ENCODE data around the gene SORL1-AS1.

Gene SORL1-AS1

DNA sequence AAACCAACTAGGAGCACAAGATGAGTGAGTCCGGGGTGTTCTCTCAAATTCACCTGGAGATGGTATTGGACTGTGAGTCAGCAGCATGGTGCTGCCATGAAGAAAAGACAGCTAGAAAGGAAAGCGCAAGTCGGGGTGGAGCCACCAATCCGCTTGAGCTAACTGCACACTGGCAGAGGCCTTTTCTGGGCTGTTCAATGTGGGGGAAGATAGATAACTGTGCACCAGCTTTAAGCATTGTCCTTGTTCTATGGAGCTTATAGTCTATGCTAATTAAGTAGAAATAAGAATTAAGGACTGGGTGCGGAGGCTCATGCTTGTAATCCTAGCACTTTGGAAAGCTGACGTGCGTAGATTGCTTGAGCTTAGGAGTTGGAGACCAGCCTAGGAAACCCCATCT is 21.9 kb upstream of the SORL1-AS1 start:
- no peak for DNase-seq

DNA sequence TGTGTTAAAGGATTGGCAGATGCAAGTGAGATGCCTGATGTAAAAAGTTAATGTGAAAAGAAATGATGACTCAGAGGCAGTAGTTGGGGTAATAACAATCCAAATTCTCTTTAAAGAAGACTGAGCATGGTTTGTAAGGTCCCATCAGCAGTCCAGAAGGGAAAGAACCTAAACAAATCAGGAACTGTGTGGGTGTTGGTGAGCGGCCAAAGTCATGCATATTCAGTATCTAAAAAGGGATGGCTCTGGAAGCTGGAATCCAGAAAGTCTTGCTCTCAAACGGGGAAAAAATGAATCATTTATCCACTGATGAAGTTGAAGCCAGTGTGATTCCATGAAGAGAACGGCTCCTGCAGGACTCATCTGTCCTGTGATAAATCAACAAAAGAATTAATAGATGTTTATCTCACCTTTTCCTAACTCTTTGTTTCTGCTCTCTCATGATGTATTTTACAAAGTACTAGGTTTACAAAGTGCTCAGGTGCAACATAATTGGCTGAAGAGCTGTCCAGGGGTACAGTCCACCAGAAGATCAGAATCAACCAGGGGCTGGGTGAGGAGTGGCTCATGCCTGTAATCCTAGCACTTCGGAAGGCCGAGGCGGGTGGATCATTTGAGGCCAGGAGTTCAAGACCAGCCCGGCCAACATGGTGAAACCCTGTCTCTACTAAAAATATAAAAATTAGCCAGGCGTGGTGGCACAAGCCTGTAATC is 20.5 kb upstream of the SORL1-AS1 start:
- DNase-seq = no peak

DNA sequence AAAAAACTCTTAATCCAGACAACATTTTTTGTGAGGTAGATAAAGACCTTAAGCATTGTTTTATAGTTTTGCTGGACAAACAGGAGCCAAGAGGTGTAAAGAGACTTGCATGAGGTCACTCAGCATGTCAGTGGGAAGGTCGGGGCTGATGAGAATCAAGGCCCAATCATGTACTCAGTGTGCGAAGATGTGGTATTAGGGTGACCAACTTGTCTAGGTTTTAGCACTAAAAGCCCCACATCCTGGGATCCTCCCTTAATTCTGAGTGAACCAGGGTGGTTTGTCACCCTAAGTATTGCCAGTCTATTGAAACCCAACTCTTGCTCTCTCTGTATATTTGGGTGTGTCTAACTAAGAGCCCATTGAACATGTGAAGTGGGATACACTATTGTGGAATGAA is 19.5 kb upstream of the SORL1-AS1 start:
- no peak for DNase-seq

DNA sequence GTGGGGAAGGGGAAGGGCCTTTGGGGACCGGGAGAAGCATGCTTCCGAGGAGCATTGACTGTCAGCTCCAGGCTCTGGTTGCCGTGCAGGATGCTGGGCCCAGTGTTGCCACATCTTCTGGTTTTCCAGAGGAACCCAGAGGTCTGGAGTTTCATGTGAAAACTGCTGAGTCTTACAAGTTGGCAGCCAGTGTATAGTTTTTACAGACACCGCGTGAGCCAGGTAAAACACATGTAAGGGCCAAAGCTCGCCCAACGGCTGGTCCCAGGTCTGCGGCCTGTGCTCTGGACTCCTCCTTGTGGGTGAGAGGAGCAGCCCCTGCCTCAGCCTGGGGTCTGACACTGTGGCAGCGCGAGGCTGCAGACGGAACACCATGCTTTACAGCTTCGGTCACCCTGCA is 18.4 kb upstream of the SORL1-AS1 start:
- DNase-seq = no peak

DNA sequence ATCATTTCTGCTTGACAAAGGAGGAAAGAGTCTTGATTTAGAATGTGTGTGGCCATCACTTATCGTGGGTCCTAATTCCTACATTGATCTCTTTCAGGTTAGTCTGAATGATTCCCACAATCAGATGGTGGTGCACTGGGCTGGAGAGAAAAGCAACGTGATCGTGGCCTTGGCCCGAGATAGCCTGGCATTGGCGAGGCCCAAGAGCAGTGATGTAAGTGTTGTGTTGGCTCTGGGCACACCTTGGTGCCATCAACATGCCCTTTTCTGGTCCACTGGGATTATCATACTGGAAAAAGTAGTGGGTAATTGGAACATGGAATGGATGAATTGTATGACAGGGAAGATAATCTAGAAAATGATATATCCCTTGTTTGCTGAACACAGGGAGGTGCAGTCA is 17.1 kb upstream of the SORL1-AS1 start:
- DNase-seq = no peak

DNA sequence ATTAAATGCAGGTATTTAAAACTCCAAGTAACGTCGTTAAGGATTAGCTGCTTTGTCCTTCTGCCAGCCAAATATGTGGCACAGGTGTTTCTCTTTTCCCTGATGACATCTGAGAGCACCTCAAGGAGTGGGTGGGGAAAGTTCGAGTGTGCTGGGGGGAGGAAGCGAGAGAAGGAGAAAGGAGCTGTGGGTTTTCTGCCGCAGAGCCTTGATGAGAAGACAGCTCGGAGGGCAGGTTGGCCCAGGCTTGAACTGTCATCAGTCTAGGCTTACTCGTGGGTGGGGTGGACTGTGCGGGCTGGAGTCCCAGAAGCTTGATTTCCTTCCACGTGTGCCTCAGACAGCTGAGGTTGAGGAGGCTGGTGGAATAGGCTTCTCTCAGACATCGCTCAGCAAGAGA is 15.2 kb upstream of the SORL1-AS1 start:
- peak; percentile 79 for DNase-seq

DNA sequence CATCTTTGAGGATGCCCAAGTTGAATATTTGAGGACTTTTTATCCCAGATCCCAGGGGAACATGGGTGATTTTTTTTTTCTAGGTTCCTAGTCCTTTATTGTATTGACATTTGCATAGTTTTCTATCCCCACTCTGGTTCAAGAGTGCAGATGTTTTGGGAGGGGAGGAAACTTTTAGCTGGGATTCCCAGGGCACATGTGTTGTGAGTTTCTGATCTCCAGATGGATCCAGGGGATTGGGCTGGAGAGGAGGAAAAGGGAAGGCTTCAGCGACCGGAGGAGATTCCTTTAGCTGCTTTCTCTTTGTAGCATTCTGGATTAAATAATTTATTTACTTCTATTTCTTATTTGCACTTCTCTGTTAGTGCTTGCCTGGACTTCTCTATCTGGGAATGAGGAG is 14.7 kb upstream of the SORL1-AS1 start:
- DNase-seq = no peak

DNA sequence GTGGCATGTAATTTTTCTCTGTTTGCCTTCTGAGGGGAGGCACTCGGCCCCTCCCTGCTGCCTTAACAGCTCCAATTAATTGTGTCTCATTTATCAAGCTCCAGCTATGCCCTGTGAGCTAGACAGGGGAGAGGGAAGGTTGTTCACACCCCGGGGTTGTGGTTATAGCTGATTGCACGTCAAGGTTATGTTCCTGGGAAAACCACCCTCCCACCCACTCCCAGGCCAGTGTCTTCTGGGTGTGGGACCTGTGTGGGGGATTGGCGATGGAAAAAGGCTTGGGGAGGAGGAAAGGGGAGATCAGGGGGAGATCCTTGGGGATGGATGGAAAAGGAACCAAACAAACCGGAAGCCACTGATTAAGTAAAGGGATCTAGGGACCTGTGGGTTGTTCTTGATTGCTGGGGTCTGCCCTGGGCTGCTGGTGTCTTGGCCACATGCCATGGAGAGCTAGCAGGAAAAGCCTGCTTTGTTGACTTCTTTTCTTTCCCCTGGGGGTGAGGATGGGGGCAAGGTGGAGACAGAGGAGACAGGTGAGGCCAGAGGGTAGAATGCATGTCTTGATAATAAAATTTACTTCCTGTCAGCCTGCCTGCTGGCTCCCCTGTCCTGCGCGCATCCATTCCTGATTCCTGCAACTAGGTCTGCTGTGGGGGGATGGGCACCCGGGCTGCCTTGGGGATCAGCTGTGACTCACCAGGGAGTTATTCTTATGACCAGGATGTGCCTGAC is 13.5 kb upstream of the SORL1-AS1 start:
- DNase-seq = peak; percentile 52

DNA sequence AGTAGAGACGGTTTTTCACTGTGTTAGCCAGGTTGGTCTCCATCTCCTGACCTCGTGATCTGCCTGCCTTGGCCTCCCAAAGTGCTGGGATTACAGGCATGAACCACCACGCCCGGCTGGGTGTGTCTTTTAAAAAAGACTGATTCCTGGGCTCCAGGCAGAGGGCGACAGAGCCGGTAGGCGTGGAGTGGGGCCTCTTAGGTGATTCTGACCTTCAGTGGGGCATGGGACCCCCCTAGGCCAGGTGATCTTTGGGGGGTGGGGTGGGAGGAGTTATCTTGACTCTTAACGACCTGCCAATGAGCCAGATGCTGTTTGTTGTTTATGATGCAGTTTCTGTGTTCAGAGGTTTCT is 12.9 kb upstream of the SORL1-AS1 start:
- no peak for DNase-seq

DNA sequence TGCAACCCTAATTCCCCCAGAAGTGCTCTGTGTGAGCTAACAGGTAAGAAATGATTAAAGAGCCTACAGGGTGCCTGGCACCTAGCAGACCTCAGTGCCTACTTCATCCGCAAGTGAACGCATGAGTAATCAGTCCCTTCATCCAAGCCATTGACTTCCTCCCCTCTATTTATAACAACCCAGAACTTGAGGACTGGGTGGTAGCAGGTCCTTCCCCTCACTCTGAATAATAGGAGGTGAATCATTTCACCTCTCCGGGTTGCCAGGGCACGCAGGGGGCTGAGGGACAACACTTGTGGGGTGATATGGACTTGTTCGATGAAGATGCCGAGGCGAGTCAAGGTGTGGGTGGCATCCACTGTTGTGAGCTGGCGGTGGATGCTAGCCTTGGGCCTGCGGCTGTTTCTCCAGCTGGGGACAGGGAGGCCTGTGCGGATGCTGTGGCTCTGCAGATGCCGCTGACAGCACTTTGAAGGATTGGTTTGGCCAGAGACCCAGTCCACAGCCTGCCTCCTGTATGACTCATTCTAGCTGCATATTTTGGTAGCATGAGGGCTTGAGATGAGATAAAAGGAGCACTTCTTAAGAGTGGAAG is 11.7 kb upstream of the SORL1-AS1 start:
- DNase-seq = peak; percentile 71

DNA sequence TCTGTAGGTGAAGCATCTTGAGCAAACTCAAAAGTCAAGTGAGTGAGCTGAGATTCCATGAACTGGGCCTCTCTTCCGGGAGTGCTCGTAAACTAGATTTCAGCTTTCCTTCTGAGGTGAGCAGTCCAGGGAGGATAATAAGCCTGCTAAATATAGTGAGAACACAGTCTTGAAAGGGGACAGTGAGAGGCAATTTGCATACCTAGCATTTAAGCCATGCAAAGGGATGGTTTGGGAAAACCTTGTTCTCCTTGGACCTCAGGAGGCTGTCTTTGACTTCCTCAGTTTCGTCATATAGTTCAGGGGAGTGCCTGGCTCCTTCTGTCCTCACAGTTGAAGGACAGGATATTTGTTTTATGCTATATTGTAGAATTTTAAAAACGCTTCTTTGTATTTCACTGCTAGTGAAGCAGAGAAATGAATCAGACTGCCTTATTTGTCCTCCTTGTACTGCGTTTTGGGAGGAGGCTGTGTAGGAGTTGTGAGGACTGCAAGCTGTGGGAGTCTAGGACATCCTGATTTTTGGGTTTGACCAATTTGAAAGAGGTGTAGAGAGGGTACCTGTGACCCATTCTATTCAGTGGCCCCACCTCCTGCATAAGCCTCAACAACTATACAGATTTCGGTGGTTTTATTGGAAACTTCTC is 11.0 kb upstream of the SORL1-AS1 start:
- DNase-seq = no peak

DNA sequence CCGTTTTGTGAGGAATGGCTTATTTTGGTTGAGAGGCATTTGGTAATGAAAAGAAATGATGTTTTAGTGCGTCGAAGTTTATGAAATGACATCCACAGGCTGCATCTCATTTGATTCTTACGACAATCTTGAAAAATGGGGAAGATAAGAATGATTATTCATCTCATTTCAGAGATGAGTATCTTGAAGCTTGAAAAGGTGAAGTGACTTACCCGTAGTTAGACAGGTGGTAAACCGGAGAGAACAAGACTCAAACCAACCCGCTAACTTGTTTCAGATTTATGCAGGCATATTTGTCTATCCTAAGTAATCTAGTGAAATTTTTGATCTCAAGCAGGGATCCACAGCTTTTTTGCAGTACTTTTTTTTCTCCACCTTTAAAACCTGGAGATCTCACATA is 9.1 kb upstream of the SORL1-AS1 start:
- no peak for DNase-seq

DNA sequence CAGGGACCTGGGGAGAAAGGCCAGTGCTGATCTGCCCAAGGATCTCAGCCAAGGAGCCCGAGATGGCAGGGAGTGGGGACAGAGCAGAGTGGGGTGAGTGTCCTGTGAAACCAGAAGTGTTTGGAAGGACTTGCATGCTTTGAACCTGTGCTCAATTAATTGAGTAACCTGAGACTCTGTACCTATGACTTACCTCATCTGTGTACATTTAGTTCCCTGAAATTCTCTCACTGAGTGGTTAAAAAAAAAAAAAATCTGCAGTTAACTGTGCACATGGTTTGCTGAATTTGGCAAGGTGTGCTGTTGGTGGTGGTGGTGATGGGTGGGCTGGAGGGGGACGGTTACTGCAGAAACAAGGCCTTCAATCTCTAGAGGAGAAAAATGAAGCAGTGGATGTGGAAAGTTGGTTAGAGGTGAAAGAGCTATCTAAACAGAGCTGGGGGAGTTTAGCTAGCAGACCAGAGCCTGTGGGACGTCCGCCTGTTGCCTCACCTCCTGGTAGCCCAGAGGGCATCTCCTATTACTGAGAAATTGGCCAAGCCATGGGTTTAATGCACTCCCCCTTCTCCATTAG is 8.3 kb upstream of the SORL1-AS1 start:
- DNase-seq = no peak

DNA sequence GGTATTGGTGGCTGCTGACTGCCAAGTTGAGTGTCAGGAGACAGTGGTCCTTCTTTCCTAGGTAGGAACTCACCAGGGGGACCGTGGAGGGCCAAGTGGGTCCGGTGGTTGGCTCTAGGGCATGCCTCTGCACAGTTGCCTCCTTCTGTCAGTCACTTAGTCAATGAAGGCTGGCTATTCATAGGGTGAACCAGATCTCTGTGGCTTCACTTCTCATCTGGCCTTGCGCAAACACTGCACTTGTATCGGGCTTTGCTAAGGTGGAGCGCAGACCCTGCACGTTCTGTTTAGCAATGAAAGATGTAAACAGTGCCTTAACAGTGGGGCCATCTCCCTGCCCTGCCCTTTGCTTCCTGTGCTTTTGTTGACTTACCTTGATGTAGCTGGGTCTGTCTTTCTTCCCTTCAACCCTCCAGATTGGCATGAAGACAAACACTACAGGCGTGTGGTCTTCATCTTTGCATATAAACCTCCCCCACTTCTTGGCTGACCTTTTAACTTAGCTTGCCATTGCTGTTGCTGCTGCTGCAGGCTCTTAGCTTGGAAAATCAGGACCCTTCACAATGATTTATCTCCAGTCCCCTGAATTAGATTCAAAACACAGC is 6.7 kb upstream of the SORL1-AS1 start:
- DNase-seq = peak; percentile 55

DNA sequence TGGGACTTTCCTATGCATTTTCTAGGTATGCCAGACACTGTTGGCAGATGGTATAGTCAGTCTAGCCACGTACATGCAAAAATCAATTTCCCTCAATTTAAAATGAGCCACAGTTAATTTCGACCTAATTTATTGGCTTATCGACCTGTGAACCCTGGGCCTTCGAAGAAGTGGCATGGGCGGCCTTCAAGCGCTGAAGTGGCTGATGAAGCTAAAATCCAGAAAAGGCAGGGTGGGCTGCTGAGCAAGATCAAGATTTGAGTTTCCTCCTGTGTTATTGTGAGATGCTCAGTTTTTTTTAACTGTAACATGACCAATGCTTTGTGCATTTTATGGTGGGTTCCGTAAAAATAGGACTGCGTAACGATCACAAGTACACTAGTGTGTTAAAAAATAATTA is 5.8 kb upstream of the SORL1-AS1 start:
- no peak for DNase-seq

DNA sequence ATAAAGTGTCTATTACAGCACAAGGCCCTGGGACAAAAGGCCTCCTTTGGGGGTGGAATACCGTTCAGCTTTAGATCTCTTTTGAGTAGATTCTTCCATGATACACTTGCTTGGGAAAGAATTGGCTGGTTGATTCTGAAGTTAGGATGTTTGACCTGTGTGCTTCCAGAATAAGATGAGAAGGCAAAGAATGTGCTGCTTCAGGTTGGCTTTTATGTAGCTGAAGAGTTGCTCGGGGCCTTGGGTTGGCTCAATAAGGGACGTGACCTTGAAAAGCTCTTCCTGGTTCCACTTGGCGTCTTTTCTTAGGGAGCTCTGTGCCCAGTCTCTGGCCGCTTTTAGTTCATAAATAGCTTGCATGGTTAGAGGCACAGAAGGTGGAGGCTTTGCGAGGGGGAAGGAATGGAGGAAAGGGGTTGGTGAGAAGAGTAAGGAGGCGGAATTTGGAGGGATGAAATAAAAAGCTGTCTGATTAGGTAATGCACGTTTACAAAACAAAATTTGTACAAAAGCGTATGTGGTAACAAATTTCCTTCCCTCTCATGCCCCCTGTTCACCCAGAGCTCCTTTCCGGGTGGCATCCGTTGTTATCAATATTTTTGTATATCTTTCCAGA is 4.2 kb upstream of the SORL1-AS1 start:
- DNase-seq = no peak

DNA sequence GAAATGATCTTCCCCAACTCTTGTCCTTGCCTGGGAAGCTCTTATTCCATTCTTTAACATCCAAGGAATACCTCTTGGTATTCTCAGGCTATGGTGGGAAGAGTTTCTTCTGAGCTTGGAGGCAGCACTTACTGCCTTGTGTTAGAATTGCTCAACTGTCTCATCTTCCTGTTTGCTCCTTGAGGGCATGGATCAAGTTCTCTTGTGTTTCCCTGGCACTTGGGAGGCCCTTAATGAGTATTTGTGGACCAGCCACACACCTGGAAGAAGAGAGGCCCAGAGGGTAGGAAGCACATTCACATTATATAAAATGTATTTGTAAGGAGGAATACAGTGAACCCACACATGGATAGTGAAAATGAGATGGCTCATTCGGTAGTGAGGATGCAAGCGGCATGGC is 3.4 kb upstream of the SORL1-AS1 start:
- no peak for DNase-seq

DNA sequence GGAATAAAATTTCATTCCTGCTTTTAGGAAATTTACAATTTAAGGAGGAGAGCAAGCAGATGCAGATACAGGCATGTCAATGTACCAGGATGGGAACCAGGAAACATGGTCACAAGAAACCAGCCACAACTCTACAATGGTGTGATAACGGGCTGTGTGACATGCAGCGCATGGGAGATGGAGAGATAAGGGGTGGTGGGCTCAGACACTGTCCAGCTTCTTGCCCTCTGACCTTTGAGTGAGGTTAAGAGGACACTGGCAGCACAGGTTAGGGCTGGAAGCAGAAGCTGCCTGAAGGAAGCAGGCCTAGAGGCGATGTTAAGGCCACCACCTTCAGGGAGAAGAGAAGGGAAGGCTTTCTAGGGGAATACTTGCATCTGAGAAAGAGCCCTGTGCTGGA is 2.3 kb upstream of the SORL1-AS1 start:
- no peak for DNase-seq

DNA sequence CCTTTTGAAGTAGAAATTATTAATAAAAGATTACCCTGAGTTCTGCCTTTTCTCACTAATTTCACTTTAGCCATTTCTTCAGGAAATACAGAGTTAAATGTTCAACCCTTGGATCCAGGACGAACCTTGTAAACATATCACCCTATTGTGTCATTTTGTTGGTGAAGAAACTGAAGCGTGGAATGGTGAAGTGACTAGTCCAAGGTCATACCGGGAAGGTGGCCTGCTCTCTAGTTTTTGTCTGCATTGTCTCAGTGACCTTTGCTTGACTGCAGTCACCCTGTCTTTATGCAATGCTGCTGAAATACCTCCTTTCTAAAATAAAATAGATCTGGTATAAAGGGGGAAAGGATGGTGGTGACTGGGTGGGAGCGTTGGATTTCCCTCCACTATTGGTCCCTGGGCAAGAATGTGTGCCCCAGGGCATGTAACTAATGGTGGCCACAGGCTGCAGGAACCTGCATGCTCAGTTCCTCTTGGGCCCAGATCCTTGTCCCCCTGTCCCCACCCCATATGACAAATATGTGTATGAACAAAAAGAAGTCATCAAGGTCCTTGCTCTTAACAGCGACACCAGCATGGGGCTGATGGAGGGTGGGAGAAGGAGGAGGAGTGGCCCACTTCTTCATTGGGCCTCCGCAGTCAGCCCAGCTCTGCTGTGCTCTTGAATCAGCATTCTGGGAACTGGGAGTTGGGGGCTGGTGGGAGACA is 977 bp upstream of the SORL1-AS1 start:
- no peak for DNase-seq

DNA sequence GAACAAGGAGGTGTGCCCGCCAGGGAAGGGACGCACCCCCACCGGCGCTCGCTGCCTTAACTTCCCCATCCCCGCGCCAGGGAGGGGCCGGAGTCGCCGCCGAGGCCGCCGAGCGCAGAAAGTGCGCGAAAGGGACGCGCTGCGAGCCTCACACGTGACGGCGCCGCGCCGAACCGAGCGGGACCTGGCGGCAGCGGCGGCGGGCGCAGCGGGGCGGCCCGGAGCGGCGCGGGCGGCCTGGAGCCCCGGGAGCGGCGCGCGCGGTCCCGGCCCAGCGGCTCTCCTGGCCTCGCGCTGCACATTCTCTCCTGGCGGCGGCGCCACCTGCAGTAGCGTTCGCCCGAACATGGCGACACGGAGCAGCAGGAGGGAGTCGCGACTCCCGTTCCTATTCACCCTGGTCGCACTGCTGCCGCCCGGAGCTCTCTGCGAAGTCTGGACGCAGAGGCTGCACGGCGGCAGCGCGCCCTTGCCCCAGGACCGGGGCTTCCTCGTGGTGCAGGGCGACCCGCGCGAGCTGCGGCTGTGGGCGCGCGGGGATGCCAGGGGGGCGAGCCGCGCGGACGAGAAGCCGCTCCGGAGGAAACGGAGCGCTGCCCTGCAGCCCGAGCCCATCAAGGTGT is 670 bp downstream of the SORL1-AS1 start, which contains the start of gene SORL1:
SORL1 (plus strand) TSS at position 329 of the 623 bp plus-strand sequence; CDS start at position 347, 18 bp downstream.
- DNase-seq = peak; percentile 77

Data from CD4-positive, alpha-beta T cell treated with Interleukin-12 subunit alpha and Interleukin-12 subunit beta, for 1 hour (primary cell).